Stimulated activated CD4-positive, alpha-beta T cell treated with anti-CD3 and anti-CD28 coated beads, Interleukin-12 subunit alpha, Interleukin-12 subunit beta, amount 100 ng/mL, for 24 hours (primary cell): ENCODE measurements around the gene ANP32B.
"Not testable (repeated sequence)": the region's sequence is repeated elsewhere in the genome, so short reads cannot be mapped to it uniquely, and the experiment has no call there.

Experiments used
- DNase-seq, 2 experiments: peaks; one replicate each; pipeline ENCODE4 v3.0.0-alpha.2; 2020; ENCODE audit warnings: low read depth in 2 of 2

The ANP32B gene

DNA sequence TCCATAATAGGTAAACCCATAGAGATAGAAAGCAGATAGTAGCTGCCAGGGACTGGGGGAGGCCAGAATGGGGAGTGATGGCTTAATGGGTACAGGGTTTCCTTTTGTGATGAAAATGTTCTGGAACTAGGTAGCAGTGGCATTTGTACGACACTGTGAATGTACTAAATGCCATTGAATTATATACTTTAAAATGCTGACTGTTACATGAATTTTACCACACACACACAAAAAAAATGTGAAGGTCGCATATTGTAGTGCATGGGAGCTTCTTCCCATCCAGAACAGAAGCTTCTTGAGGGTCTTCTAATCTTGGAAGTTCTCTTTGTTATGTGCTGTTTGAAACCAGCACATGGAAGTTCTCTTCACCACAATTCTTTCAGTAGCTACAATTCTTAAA lies 19.9 kb upstream of the ANP32B start:
- no peak for DNase-seq

DNA sequence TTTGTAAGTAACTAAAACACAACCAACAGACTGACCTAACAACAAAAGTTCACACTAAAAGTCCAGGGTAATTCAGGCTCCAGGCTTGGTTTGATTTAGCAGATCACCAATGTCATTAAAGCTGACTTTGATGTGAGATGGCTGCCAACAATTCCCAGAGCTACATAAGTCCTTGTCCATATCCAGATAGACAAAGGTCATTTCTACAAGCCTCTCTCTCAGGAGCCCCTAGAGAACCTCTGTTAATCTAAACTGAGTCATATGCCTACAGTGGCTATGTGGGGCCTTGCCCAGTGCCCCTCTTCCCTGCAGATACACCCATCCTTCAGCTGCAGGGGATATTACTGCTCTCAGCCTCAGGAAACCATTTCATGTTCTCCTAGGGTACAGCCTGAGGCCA lies 18.2 kb upstream of the ANP32B start:
- DNase-seq = no peak

DNA sequence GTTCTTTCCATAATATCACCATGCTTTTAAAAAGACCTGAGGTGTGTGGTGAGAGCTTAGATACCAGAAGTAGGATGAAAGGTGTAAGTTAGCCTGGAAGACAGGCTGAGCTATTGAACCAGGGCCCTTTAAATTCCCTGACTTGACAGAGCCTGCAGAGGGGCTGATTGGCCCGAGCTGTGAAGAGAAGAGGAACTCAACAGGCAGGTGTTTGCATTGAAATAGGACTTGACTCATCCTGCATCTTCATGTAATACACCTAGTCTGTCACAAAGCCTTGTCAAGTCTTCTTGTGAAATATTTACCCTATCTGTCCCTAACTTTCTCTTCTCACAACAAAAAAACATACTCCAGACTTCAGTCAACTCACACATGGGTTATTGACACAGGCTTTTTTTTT lies 16.6 kb upstream of the ANP32B start:
- no peak for DNase-seq

DNA sequence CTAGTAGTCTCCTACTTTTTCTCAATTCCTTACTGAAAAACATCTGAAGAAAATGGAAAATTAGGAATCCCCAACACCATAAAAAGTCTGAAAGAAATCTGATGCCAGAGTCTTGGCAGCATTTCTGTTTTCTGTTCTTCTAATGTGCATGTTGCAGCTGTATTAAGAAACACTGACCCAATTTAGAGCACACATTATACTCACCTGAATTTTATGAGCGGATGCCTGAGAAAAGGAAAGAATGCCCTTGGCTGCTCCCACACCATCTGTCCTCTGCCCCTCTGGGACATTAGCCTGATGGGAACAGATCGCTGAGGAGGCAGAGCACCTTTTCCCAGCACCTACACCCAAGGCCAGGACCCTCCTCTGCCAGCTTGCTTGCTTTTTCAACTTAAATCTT lies 14.1 kb upstream of the ANP32B start:
- no peak for DNase-seq

DNA sequence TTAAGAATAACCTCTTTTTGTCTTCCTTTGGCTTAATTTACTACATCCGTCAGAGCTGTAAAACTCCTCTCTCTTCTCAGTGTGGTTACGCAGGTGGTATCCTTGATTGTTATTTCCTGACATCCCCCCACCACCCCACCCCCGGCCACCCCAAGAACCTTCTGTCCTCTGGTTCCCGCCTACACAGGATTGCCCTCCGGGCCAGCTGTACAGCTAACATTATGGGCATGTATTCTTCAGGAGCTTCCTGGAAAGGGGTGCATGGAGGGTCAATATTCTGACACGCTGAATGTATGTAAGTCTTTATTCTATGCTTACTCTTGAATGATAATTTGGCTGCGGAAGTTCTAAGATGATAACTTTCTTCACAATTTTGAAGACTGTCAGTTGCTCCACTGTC lies 13.0 kb upstream of the ANP32B start:
- DNase-seq = no peak

DNA sequence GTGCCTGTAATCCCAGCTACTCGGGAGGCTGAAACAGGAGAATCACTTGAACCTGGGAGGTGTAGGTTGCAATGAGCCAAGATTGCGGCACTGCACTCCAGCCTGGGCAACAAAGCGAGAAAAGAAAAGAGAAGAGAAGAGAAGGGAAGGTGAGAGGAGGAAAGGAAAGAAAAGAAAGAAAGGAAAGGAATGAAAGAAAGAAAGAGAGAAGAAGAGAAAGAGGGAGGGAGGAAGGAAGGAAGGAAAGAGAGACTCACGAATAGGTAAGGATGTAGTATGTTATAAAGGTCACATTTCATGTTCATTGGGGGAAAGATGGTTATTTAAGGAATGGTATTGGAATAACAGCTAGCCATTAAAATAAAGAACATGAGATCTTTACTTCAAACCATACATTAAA lies 10.4 kb upstream of the ANP32B start:
- no peak for DNase-seq

DNA sequence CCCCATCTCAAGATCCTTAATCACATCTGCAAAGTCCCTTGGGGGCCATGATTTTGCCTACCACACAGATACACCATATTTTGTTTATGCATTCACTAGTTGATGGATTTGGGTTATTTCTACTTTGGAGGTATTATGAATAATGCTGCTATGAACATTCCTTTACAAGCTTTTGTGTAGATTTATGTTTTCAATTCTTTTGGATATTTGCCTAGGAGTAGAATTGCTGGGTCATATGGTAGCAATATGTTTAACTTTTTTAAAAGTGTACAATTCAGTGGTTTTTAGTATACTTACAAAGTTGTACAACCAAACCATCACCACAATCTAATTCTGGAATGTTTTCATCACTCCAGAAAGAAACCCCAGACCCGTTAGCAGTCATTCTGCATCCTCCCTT lies 7.8 kb upstream of the ANP32B start:
- DNase-seq = no peak

DNA sequence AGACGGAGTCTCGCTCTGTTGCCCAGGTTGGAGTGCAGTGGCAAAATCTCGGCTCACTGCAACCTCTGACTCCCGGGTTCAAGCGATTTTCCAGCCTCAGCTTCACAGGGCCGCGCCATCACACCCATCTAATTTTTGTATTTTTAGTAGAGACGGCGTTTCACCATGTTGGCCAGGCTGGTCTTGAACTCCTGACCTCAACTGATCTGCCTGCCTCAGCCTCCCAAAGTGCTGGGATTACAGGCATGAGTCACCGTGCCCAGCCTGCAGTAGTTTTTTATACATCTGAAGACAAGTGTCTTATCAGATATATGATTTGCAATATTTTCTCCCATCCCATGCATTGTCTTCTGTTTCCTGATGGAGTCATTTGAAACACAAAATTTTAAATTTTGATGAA lies 6.5 kb upstream of the ANP32B start:
- not testable (repeated sequence) for DNase-seq

DNA sequence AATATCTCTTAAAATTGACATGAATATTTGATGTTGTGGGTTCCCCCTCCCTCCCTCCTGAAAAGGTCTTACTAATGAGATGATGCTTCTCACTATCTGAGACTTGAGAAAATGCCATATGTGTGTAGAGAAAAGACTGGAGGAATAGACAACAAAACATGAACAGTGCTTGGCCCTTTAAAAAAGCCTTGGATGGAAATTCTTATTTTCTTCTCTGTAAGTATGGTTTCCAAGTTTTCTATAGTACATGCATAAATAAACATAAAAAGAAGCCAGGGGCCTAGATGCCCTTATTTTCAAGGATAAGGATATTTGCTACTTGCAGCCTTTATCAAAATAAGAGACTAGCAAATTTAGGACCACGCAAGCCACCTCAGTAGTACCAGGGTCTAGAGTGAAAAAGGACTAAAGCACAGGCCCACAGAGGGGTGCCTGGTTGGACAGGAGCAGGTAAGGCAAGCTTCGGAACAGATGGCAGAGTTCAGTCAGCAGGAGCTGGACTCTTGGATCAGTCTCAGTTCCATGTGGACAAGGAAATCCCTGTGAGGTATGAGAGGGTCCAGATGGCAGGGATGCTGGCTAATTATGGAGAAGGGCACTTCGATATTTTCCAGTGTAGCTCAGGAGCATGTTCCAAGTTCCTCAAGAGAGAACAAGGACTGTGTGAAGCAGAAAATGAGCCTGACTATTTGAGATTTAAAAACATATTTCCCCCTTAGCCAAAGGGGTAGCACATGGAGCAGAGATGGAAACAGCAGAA lies 4.6 kb upstream of the ANP32B start:
- no peak for DNase-seq

DNA sequence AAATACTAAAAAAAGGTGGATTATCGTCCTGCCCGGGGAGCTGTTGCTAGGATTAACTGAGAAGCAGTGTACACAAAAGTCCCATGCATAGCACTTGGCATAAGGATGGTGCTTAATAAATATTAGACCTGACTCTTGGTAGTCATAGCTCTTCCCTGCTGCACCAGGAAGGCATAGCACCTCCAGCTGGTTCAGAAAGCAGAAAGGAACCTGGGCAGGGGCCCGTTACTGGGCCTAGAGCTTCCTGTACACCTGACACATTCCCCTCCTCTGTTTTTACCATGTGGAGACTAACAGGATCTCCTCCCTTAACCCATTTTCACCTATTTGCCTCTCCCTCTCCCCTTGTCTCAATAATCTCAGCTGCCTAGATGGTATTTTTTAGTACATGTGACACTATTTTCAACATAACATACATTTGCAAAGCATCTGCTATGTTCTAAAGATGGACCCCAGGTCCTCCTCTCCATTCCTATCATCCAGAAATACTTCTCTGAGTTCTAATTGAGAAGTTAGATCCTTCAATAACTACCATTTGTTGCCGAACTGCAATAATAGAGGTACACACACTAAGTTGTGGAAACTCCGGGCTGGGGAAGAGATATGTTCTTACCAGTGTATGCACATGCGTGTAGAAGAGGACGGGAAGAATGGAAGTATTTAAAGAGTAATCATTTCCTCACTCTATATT lies 3.2 kb upstream of the ANP32B start:
- DNase-seq = no peak

DNA sequence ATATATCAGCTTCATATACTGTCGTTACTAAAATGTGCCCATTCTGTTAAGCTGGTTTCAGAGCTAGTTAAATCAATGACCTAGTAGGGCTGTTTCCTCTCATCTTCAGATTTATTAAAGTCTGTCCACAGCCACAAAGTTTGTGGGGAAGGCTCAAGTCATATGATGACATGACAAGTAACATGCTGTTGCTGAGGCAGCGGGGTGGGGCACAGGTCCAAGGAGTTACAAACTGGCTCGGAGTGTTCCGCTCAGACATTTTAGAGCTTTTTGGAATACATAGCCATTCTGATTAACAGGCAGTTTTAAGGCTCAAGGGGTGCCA lies 2.7 kb upstream of the ANP32B start:
- DNase-seq = no peak

DNA sequence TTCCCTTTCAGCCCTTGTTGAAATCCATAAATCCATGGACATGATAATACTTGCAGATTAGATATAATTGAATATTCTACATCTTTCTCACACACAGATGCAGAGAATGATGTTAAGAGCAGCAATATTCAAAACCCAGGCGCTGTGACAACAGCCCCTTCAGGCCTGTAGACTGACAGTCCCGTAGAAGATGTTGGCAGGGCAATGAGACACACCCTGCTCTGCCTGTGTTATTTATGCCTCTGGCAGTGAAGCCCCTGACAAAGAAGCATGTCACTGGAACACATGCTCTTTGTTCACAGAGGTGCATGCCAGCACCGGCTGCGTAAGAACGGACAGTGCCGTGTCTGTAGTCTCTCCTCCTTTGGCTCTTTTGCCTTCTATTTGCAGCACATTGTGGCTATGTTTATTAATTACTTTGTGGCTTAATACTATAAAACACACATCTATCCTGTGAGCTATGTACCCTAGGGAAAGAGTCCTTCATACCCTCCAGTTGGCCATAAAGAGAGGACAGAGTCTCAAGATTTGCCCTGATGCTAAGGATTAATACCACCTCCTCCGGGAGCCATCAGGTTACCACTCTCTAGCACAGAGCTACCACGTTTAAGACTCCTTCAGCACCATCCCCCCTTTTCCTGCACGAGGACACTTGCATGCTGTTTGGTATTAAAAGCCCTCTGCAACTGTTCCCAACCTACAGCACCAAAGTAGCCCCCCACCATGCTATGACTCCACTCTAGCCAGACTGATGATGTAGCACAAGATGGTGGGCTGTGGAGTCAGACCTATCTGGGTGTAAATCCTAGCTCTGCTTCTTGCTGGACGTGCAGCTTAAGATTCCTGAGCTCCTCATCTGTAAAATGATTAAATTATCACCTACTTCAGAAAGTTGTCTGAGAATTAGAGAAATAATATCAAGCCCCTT lies 2.0 kb upstream of the ANP32B start:
- no peak for DNase-seq

DNA sequence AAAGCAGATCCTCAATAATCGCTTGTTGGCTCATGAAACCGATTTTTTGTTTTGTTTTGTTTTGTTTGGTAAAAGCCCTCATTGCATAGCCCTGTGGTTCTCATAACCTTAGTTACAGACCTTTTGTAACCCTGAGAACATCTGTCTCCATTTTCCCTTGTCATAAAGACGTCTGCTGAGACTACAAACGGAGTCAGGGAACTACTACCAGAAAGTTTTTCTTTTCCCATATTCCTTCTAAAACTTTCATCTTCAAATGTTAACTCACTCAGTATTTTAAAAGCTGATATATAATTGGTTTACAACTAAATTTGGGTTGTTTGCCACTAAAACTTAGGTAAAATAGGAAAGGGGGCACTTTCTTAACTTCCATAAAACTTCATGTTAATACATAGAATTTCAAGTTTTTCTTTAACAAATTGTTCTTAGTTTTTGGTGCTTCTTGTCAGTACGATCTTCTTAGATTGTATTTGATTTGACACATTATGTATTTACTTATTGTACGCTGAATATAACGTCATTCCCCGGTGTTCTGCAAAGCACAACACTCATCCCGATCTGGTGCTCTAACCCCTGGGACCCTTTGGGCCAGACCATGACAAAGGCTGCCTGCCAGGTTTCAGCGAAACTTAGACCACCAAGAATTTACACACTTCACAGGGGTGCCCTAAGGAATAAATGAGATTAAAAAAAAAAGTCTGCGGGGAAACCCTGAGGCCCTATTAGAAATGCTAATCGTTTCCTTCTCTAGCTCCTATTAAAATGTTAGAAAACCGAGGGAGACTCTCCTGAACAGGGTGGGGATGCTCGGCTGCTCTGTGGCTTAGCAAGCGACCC lies 1.1 kb upstream of the ANP32B start:
- DNase-seq = no peak

DNA sequence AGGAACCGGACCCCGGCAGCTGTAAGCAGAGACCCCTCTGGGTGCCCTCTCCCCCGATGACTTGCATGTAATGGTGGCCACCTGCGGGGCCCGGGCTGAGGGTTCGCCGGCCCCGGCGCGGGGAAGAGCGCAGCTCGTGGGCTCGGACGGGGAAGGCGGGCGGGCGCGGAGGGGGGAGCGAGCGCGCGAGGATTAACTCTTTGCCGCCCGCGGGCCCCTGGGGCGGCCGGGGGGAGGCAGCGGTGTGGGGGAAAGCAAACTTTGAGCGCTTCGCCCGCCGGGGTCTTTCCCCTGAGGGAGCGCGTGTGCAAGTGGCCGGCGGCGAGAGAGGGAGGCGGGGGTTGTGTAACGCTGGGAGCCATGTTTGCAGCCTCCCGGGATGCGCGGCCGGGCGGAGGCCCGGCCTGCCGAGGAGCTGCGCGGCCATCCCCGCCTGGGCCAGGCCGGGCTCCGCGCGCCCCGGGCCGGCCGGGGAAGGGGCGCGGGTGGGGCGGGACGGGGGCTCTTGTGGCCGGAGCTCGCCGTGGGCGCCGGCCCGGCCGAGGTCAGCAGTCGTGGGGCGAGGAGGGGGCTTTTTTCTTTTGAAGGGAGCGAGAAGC lies 547 bp downstream of the ANP32B start:
- peak; percentile 23 to 43 for DNase-seq

DNA sequence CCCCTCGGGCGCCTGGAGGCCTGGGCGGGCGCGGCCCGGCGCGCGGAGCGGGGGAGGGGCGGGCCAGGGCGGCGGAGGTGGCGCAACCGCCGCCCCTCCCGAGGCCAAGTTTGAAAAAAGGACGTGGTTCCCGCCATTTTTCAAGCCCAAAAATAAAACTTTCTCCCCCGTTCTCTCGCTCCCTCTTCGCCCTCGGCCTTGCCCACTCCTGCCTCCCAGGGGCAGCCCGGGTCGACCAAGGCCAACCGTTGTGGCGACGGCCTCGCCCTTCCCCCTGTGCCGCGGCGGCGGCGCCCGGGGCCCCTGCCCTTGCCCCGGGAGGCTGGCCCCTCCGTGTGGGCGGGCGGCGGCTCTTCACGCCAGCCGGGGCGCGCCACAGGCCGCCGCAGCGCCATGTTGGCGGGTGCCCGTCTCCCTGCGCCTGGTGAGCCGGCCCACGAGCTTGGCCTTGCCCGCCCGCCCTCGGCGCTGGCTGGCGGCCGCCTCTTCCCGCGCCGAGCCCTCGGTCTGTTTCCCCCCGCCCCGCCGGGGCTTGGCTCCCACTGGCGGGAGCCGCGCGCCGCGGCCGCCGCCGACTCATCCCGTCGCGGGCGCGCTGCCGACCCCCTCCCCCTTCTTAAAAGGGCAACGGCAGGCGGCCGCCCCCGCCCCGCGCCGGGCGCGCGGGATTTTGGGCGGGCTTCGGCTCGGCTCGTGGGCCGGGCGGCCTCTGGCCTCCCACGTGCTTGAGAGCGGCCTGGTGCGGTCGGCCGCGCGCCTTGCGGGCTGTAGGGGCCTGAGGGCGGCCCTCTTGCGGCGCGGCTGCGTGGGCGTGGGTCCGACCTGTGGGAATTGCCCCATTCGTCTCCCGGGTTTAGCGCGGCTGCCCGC lies 1.3 kb downstream of the ANP32B start:
- DNase-seq = peak; percentile 69 to 71

DNA sequence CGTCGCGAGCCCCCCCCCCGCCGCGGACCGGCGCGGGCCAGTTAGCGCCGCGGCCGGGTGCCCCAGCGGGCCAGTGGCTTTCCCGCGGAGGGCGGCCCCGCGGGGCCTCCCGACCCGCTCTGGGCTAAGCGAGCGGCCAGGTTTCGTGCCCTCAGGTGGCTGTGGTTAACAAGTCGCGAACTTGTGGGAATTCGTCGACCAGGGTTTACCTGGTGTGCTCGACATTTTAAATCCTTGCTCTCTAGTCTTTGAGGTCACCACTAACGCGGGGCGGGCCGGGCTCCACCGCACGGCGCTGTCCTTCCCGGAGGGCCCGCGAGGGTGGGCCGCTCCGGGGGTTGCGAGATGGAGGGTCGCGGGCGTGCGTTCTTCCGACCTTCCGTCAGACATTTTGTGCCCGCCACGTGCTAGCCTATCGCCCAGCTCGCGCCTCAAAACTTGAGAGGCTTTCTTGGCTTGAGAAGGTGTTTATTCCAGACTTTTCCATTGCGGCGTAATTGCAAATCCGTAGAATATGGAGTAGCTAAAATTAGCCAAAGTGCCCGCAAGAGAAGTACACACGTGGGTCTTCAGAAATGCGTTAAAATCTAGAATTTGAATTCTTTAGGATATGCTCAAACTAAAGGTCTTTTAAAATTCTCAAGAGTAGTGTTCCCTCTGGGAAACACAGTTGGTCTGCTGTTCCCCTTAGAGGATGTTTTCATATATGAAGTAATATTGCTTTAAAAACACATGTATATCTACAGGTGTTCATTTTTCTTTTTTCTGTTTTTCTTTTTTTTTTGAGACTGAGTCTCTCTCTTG lies 2.1 kb downstream of the ANP32B start:
- DNase-seq = peak in 1 of 2 experiments; percentile 33

DNA sequence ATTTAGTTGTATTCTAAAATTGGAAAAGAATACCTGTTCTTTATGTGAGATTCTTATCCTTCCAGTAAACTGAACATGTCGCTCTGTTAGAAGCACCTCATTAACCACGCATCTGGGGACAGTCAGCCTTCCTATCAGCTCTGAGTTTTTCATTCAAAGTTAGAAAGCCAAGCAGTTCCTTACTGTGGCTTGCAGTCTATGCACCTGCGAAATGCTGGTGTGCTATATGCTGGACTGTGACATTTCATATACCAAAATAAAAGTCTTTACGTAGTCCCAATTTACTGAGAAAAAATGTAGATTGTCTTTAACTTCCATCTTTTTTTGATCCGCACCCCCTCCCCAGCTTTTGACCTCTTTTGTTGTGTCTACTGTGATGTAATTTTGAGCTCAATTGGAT lies 4.3 kb downstream of the ANP32B start:
- DNase-seq = no peak

DNA sequence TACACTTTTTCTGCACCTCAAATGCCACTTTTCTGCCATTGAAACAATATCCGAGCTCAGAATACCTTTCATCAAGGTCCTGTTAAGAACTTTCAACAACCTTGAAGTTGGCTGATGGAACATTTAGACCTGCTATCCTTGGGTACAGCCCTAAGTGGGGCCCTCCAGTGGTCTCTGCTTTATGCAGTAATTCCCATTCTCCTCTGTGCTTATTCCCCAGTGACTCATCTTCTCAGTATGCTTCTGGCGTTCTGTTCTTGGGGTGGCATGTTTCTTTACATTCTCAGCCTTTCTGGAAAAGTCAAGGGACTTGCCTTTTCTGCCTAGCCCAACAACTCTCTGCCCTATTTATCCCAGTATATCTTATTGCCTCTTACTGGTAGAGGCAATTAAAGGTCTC lies 7.1 kb downstream of the ANP32B start:
- DNase-seq = no peak

DNA sequence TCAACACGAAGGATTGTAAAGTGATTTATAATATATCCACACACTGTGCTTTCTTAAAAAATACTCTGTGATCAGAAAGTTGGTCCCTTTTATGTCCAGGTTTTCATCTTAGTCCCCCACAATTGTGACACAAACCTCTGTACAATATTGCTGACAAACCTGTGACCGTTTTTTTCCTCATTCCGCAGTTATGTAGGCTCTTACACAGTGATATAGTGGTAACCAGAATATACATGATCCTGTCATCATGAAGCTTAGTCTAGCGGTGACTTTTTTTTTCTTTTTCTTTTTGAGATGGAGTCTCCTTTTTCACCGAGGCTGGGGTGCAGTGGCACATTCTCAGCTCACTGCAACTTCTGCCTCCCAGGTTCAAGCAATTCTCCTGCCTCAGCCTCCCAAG lies 8.7 kb downstream of the ANP32B start:
- DNase-seq = no peak

DNA sequence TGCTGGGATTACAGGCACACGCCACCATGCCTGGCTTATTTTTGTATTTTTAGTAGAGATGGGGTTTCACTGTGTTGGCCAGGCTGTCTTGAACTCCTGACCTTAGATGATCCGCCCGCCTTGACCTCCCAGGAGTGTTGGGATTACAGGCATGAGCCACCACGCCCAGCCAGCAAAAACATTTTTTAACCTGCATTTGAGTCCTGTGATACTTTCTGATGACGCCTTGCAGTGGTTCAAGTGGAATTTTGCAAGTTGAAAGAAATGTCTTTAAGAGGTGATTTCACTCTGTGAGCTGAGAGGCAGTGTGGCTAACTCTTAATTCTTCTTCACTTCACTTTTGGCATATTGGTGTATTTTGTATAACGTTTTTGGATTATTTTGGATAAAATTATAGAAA lies 9.1 kb downstream of the ANP32B start:
- no peak for DNase-seq
